PC-3 (cell line): ENCODE data around the gene SNX19.

Experiments
- EZH2 ChIP-seq: fragments of 300-600 bp; sonication (generic); IDR thresholded peaks from one replicate; pipeline ENCODE4 v1.6.1; 2017; ENCODE audit warnings: antibody characterized with exemption, mild to moderate bottlenecking, low read length; ENCODE audit not compliant: unreplicated experiment
- EZH2phosphoT487 ChIP-seq: fragments of 300-600 bp; sonication (generic); IDR thresholded peaks from 2 replicates; pipeline ENCODE4 v1.6.1; 2018; ENCODE audit warnings: mild to moderate bottlenecking, antibody characterized with exemption, low read length, borderline replicate concordance
- TF ChIP-seq, protein P1 (sequence below): fragments of 300-600 bp; sonication (generic); conservative IDR thresholded peaks from 2 replicates; pipeline ENCODE4 v1.5.1; 2017; ENCODE audit warnings: antibody characterized with exemption, low read depth, mild to moderate bottlenecking, low read length

DNA sequence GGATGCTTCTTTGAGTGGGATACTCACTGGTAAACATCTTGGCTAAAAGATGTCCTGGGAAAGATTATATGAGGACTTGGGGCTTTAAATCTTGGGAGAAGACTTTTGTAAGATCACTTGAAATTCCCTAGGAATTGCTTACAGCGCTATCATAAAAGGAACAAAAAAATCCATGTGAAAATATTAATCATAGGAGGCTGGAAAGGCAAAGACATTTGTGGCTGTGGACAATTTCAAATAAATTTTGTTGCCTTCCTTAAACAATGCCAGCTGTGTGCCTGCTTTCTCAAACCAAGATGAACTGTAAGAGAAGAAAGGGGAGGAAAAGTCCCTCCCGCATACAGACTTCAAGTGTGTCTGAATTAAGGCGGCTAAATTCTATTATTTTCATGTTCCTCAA is 75.6 kb downstream of the SNX19 start:
- TF ChIP-seq, protein P1, sequence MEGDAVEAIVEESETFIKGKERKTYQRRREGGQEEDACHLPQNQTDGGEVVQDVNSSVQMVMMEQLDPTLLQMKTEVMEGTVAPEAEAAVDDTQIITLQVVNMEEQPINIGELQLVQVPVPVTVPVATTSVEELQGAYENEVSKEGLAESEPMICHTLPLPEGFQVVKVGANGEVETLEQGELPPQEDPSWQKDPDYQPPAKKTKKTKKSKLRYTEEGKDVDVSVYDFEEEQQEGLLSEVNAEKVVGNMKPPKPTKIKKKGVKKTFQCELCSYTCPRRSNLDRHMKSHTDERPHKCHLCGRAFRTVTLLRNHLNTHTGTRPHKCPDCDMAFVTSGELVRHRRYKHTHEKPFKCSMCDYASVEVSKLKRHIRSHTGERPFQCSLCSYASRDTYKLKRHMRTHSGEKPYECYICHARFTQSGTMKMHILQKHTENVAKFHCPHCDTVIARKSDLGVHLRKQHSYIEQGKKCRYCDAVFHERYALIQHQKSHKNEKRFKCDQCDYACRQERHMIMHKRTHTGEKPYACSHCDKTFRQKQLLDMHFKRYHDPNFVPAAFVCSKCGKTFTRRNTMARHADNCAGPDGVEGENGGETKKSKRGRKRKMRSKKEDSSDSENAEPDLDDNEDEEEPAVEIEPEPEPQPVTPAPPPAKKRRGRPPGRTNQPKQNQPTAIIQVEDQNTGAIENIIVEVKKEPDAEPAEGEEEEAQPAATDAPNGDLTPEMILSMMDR, result no peak
- TF ChIP-seq EZH2 (no peak), EZH2phosphoT487 (no peak)
